KMS-11 (cell line): ENCODE measurements around the gene SYT1.

ENCODE experiments used
- H2AFZ ChIP-seq: fragments of 200-600 bp; sonication (generic); 2 replicates; pipeline ENCODE4 v1.6.1; 2016; ENCODE audit warnings: antibody characterized with exemption, mixed run types, low read depth
- H3K27ac ChIP-seq: fragments of 200-600 bp; sonication (generic); 2 replicates; pipeline ENCODE4 v1.6.1; 2016; ENCODE audit warnings: mild to moderate bottlenecking, mixed run types
- H3K27me3 ChIP-seq: fragments of 200-600 bp; sonication (generic); 2 replicates; pipeline ENCODE4 v1.6.1; 2017; ENCODE audit warnings: mild to moderate bottlenecking, low read depth, mixed run types, moderate library complexity; ENCODE audit not compliant: insufficient read depth
- H3K36me3 ChIP-seq: fragments of 200-600 bp; sonication (generic); 2 replicates; pipeline ENCODE4 v1.6.1; 2017; ENCODE audit warnings: mild to moderate bottlenecking, mixed run types; ENCODE audit not compliant: insufficient read depth
- H3K4me1 ChIP-seq: fragments of 200-600 bp; sonication (generic); 2 replicates; pipeline ENCODE4 v1.6.1; 2016; ENCODE audit warnings: mild to moderate bottlenecking, low read depth, mixed run types; ENCODE audit not compliant: poor library complexity, severe bottlenecking
- H3K4me2 ChIP-seq: fragments of 200-600 bp; sonication (generic); 2 replicates; pipeline ENCODE4 v1.7.0; 2016; ENCODE audit warnings: mild to moderate bottlenecking, mixed run types
- H3K4me3 ChIP-seq: fragments of 200-600 bp; sonication (generic); IDR thresholded peaks from 2 replicates; pipeline ENCODE4 v1.6.1; 2017; ENCODE audit warnings: low read depth, low read length, mixed read lengths; ENCODE audit not compliant: insufficient read depth
- H3K79me2 ChIP-seq: fragments of 200-600 bp; sonication (generic); 2 replicates; pipeline ENCODE4 v1.6.1; 2016; ENCODE audit warnings: low read depth, mixed run types; ENCODE audit not compliant: insufficient read depth
- H3K9ac ChIP-seq: fragments of 200-600 bp; sonication (generic); 2 replicates; pipeline ENCODE4 v1.6.1; 2016; ENCODE audit warnings: mild to moderate bottlenecking, mixed run types
- H4K20me1 ChIP-seq: fragments of 200-600 bp; sonication (generic); 2 replicates; pipeline ENCODE4 v1.6.1; 2016; ENCODE audit warnings: mild to moderate bottlenecking, mixed run types; ENCODE audit not compliant: insufficient read depth
- CTCF ChIP-seq: fragments of 200-600 bp; sonication (generic); conservative IDR thresholded peaks from 2 replicates; pipeline ENCODE4 v1.6.1; 2017; ENCODE audit warnings: low read depth, mild to moderate bottlenecking, antibody characterized with exemption, low read length, moderate library complexity, mixed read lengths

Gene SYT1

GRCh38 chr12:79301181-79301580 is 436.6 kb downstream of the SYT1 start:
- Histone ChIP-seq H3K36me3 (no peaks in the 10 kb centered on the region), H3K4me3 (no peak overlapping the region), H3K4me1 (peaks cover 16% of the 10 kb centered on the region), H2AFZ (no peak overlapping the region), H3K4me2 (peak overlapping the region; percentile 3; the same call in 1 of the 2 replicates), H4K20me1 (no peaks in the 10 kb centered on the region), H3K79me2 (no peaks in the 10 kb centered on the region), H3K27ac (no peak overlapping the region), H3K9ac (no peak overlapping the region), H3K27me3 (no peaks in the 10 kb centered on the region)
- TF ChIP-seq CTCF = no peak

GRCh38 chr12:79302162-79302814 is 437.7 kb downstream of the SYT1 start:
- Histone ChIP-seq H3K79me2 (no peaks in the 10 kb centered on the region), H3K9ac (no peak overlapping the region), H2AFZ (no peak overlapping the region), H3K27ac (no peak overlapping the region), H3K36me3 (no peaks in the 10 kb centered on the region), H3K4me3 (no peak overlapping the region), H3K27me3 (no peaks in the 10 kb centered on the region), H3K4me2 (no peak overlapping the region), H3K4me1 (peaks cover 16% of the 10 kb centered on the region), H4K20me1 (no peaks in the 10 kb centered on the region)
- TF ChIP-seq CTCF = no peak

GRCh38 chr12:79307340-79307739 is 442.8 kb downstream of the SYT1 start:
- Histone ChIP-seq H3K4me1 (no peaks in the 10 kb centered on the region), H3K36me3 (no peaks in the 10 kb centered on the region)

GRCh38 chr12:79309039-79309438 is 444.5 kb downstream of the SYT1 start:
- Histone ChIP-seq H3K27ac (no peak overlapping the region), H3K27me3 (no peaks in the 10 kb centered on the region), H3K4me2 (no peak overlapping the region), H3K4me3 (no peak overlapping the region), H3K79me2 (no peaks in the 10 kb centered on the region), H3K36me3 (no peaks in the 10 kb centered on the region), H4K20me1 (no peaks in the 10 kb centered on the region), H3K4me1 (no peaks in the 10 kb centered on the region), H2AFZ (no peak overlapping the region), H3K9ac (no peak overlapping the region)
- TF ChIP-seq CTCF = no peak

More at GRCh38 chr12:79307340-79307739, 442.8 kb downstream of the SYT1 start:
- Histone ChIP-seq H3K4me2 (no peak overlapping the region), H4K20me1 (no peaks in the 10 kb centered on the region), H3K27me3 (no peaks in the 10 kb centered on the region), H3K9ac (no peak overlapping the region), H3K27ac (no peak overlapping the region), H3K79me2 (no peaks in the 10 kb centered on the region), H2AFZ (no peak overlapping the region), H3K4me3 (no peak overlapping the region)
- no peak for TF ChIP-seq CTCF
